ENCODE results near the gene CACNA2D3. TPM values are rescaled to one million over a fixed set of nuclear protein-coding genes. Genes with fewer than 3 reads are reported as not detected.

The CACNA2D3 gene
- total RNA-seq, 2 experiments from 2014 or later = not detected

DNA sequence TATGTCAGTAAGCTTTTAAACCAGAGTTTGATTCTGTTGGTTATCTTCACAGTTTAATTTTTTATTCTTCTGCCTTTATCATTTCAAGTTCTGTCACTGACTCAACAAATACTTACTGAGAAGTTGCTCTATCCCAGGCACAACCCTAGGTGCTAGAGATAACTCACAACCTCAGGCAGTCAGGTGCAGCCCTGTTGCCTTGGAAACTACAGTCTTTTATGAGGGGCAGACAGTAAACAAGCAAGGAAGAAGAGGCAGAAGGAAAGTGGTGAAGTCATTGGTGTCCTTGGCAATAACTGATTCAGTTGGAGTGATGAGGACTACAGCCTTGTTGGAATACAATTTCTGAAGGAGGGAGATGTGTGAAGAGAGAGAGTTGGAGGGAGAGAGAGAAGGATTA, 947.6 kb downstream of the CACNA2D3 start:
- Histone ChIP-seq H3K27ac (ENCODE audit: low read depth, low read length, poor library complexity, severe bottlenecking) (no peak overlapping the region), H4K20me1 (ENCODE audit: insufficient read depth, low read length) (no peaks in the 10 kb centered on the region), H3K79me2 (ENCODE audit: insufficient read depth, low read depth, low read length) (no peaks in the 10 kb centered on the region), H3K4me2 (ENCODE audit: low read length) (no peak overlapping the region), H3K9me2 (ENCODE audit: insufficient read depth, low read length) (no peaks in the 10 kb centered on the region), H2AFZ (ENCODE audit: low read length) (no peak overlapping the region), H3K4me1 (ENCODE audit: insufficient read depth, low read length, poor library complexity, severe bottlenecking) (no peaks in the 10 kb centered on the region), H3K36me3 (ENCODE audit: insufficient read depth, low read length) (no peaks in the 10 kb centered on the region), H3K4me3 (ENCODE audit: low read depth, low read length, poor library complexity, severe bottlenecking) (no peak overlapping the region), H3K9me3 (ENCODE audit: low read length) (no peaks in the 10 kb centered on the region)
- ChIA-PET CTCF (ENCODE audit: unreplicated experiment) (no interaction called here), POLR2A (no interaction called here)
- no peak for TF ChIP-seq EZH2phosphoT487 (IDR thresholded peaks at IDR 0.05; ENCODE audit: borderline replicate concordance, low read depth, low read length)
- TF ChIP-seq, protein P1, sequence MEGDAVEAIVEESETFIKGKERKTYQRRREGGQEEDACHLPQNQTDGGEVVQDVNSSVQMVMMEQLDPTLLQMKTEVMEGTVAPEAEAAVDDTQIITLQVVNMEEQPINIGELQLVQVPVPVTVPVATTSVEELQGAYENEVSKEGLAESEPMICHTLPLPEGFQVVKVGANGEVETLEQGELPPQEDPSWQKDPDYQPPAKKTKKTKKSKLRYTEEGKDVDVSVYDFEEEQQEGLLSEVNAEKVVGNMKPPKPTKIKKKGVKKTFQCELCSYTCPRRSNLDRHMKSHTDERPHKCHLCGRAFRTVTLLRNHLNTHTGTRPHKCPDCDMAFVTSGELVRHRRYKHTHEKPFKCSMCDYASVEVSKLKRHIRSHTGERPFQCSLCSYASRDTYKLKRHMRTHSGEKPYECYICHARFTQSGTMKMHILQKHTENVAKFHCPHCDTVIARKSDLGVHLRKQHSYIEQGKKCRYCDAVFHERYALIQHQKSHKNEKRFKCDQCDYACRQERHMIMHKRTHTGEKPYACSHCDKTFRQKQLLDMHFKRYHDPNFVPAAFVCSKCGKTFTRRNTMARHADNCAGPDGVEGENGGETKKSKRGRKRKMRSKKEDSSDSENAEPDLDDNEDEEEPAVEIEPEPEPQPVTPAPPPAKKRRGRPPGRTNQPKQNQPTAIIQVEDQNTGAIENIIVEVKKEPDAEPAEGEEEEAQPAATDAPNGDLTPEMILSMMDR (conservative IDR thresholded peaks at IDR 0.05; ENCODE audit: low read length) = no peak
- DNase-seq (ENCODE audit: low spot score) = no peak
- no TSS peak for BruUV-seq (replicated peaks)
- intact Hi-C loops (cut with micrococcal nuclease; ENCODE audit: unreplicated experiment) = no loop called here

DNA sequence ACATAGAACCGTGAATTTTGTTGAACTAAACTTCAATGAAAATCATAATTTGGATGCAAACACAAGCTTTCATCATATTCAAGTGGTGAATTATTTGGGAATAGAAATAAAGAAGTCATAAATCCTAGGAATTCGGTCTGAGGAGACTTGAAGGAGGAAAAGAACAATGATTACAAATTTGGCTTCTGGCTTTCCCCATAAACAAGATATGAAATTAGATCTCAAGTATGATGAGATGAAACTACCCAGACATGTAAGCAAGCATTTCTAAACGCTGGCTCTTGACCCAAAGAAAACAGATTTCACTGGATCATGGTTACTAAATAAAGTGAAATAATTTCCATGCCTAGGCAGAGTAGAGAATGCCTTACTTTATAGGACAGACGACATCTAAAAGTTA, 952.4 kb downstream of the CACNA2D3 start:
- intact Hi-C loops (cut with micrococcal nuclease; ENCODE audit: unreplicated experiment) = no loop called here
- ChIA-PET POLR2A (no interaction called here), CTCF (ENCODE audit: unreplicated experiment) (no interaction called here)
- no peak for DNase-seq (ENCODE audit: low spot score)
- Histone ChIP-seq H3K79me2 (ENCODE audit: insufficient read depth, low read depth, low read length) (no peaks in the 10 kb centered on the region), H3K9me3 (ENCODE audit: low read length) (no peaks in the 10 kb centered on the region), H2AFZ (ENCODE audit: low read length) (no peak overlapping the region), H3K27ac (ENCODE audit: low read depth, low read length, poor library complexity, severe bottlenecking) (no peak overlapping the region), H3K4me1 (ENCODE audit: insufficient read depth, low read length, poor library complexity, severe bottlenecking) (no peaks in the 10 kb centered on the region), H3K9me2 (ENCODE audit: insufficient read depth, low read length) (no peaks in the 10 kb centered on the region), H3K4me2 (ENCODE audit: low read length) (no peak overlapping the region), H4K20me1 (ENCODE audit: insufficient read depth, low read length) (no peaks in the 10 kb centered on the region), H3K4me3 (ENCODE audit: low read depth, low read length, poor library complexity, severe bottlenecking) (no peak overlapping the region), H3K36me3 (ENCODE audit: insufficient read depth, low read length) (no peaks in the 10 kb centered on the region)
- no TSS peak for BruUV-seq (replicated peaks)
- no peak for TF ChIP-seq EZH2phosphoT487 (IDR thresholded peaks at IDR 0.05; ENCODE audit: borderline replicate concordance, low read depth, low read length)
- TF ChIP-seq, protein P1 (conservative IDR thresholded peaks at IDR 0.05; ENCODE audit: low read length) = no peak

DNA sequence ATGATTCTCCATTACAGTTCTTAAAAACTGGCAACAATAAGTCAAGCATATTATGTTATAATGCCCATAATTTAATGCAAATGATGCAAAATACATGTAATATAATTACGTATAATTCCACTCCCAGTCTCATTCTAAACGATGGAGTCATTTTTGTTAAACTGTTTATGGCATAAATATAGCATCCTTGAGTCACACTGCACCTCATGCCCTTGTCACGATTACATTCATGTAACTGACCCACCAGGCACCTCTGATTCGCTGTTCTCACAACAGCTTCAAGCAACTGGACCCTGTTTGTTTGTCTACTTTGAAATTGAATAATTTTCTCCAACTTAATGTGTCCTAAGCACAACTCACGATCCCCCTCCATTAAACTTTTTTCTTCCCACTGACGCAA, 953.5 kb downstream of the CACNA2D3 start:
- Histone ChIP-seq H3K27ac (ENCODE audit: low read depth, low read length, poor library complexity, severe bottlenecking) (no peak overlapping the region), H3K4me2 (ENCODE audit: low read length) (no peak overlapping the region), H3K4me3 (ENCODE audit: low read depth, low read length, poor library complexity, severe bottlenecking) (no peak overlapping the region), H4K20me1 (ENCODE audit: insufficient read depth, low read length) (no peaks in the 10 kb centered on the region), H3K9me2 (ENCODE audit: insufficient read depth, low read length) (no peaks in the 10 kb centered on the region), H3K36me3 (ENCODE audit: insufficient read depth, low read length) (no peaks in the 10 kb centered on the region), H2AFZ (ENCODE audit: low read length) (no peak overlapping the region), H3K9me3 (ENCODE audit: low read length) (no peaks in the 10 kb centered on the region), H3K4me1 (ENCODE audit: insufficient read depth, low read length, poor library complexity, severe bottlenecking) (no peaks in the 10 kb centered on the region), H3K79me2 (ENCODE audit: insufficient read depth, low read depth, low read length) (no peaks in the 10 kb centered on the region)
- ChIA-PET CTCF (ENCODE audit: unreplicated experiment) (no interaction called here), POLR2A (interaction anchor here (0.7 kb wide), 1 partner anchor 45 kb away, joined by 3 read pairs; no protein-coding TSS in a partner anchor)
- no peak for DNase-seq (ENCODE audit: low spot score)
- no TSS peak for BruUV-seq (replicated peaks)
- intact Hi-C loops (cut with micrococcal nuclease; ENCODE audit: unreplicated experiment) = no loop called here
- no peak for TF ChIP-seq EZH2phosphoT487 (IDR thresholded peaks at IDR 0.05; ENCODE audit: borderline replicate concordance, low read depth, low read length)
- TF ChIP-seq, protein P1 (conservative IDR thresholded peaks at IDR 0.05; ENCODE audit: low read length) = no peak
